Body of pancreas (tissue), 4 donors: ENCODE data around the gene BBIP1.

Experiments used
- CTCF ChIP-seq, 7 experiments: fragments of 450-650 bp in 4 of 7; fragments of 200-600 bp in 3 of 7; sonication (generic) in 3 of 7; IDR thresholded peaks; one replicate each; pipeline ENCODE4 v1.5.1; 2016 to 2019; ENCODE audit warnings: antibody characterized with exemption in 7 of 7
- POLR2A ChIP-seq, 3 donors: fragments of 450-650 bp; IDR thresholded peaks; one replicate each; pipeline ENCODE4 v1.6.1; 2016; ENCODE audit warnings: antibody characterized with exemption in 3 of 3, mild to moderate bottlenecking in 2 of 3

GRCh38 chr10:110850099-110850498, 68.9 kb downstream of the BBIP1 start:
- TF ChIP-seq CTCF (IDR thresholded peaks at IDR 0.05) (no peak), POLR2A (IDR thresholded peaks at IDR 0.05) (no peak)
